K562 (cell line): Measurements from ENCODE around the gene SNUPN. TPM values are rescaled to one million over a fixed set of nuclear protein-coding genes. Genes with fewer than 3 reads are reported as not detected.

Source experiments
- EGR1 ChIP-seq: fragments of 450-650 bp; conservative IDR thresholded peaks from 2 replicates; pipeline ENCODE4 v1.6.1; 2017; ENCODE audit warnings: mild to moderate bottlenecking
- ERF ChIP-seq: fragments of 450-650 bp; formaldehyde crosslinking; IDR thresholded peaks from 2 replicates; pipeline ENCODE4 v1.4.0; 2020; ENCODE audit warnings: mild to moderate bottlenecking, mixed read lengths
- HLTF ChIP-seq: fragments of 450-650 bp; IDR thresholded peaks from 2 replicates; pipeline ENCODE4 v1.6.1; 2016
- IFI16 ChIP-seq: fragments of 250-450 bp; sonication (Bioruptor Pico); IDR thresholded peaks from 2 replicates; pipeline ENCODE4 v2.1.2; 2022; ENCODE audit warnings: mild to moderate bottlenecking, inconsistent platforms
- KAT7 ChIP-seq: sonication (generic); formaldehyde crosslinking; IDR thresholded peaks from 2 replicates; pipeline ENCODE4 v1.8.0; 2022; ENCODE audit warnings: missing genetic modification reagents, mild to moderate bottlenecking, borderline replicate concordance
- KLF10 ChIP-seq: fragments of 250-450 bp; sonication (Bioruptor Pico); IDR thresholded peaks from 2 replicates; pipeline ENCODE4 v1.6.1; 2021; ENCODE audit warnings: matching md5 sums
- MXD1 ChIP-seq: fragments of 250-450 bp; sonication (Bioruptor Pico); IDR thresholded peaks from 2 replicates; pipeline ENCODE4 v1.8.0; 2021; ENCODE audit warnings: borderline replicate concordance, mild to moderate bottlenecking, moderate library complexity; ENCODE audit not compliant: poor library complexity, severe bottlenecking
- RBM22 ChIP-seq: fragments of 200-400 bp; formaldehyde crosslinking; IDR thresholded peaks from 2 replicates; pipeline ENCODE4 v1.6.1; 2018; ENCODE audit warnings: low read length, low read depth; ENCODE audit not compliant: poor library complexity, severe bottlenecking
- RBM39 ChIP-seq: fragments of 200-400 bp; formaldehyde crosslinking; optimal IDR thresholded peaks from 2 replicates; pipeline ENCODE3; 2018; ENCODE audit warnings: low read depth, low read length
- RFX5 ChIP-seq: IDR thresholded peaks from 2 replicates; pipeline ENCODE4 v1.6.1; 2011; ENCODE audit warnings: low read depth, mild to moderate bottlenecking, improper control_type of control experiment, low read length
- SUPT5H ChIP-seq: fragments of 450-650 bp; IDR thresholded peaks from 2 replicates; pipeline ENCODE4 v1.6.1; 2016
- TAF7 ChIP-seq: fragments of 450-650 bp; IDR thresholded peaks from 2 replicates; pipeline ENCODE4 v1.6.1; 2016; ENCODE audit warnings: missing genetic modification characterization, missing compliant biosample characterization
- ZNF445 ChIP-seq: fragments of 250-450 bp; sonication (Bioruptor Pico); IDR thresholded peaks from 2 replicates; pipeline ENCODE4 v1.4.0; 2020; ENCODE audit warnings: low read depth, mild to moderate bottlenecking, moderate library complexity
- polyA plus RNA-seq, 8 experiments: library from polyadenylated mRNA; depleted of rRNA in 4 of 8; stranded (reverse) in 5 of 8; unstranded in 3 of 8; fragments of >200 nt; fragmentation: Nextera tagmentation in 2 of 8; fragmentation: Illumina TruSeq in 1 of 8; extraction: Ambion mirVana in 2 of 8; extraction: Trizol in 1 of 8; gene quantifications; 2 replicates each; pipeline versions ENCODE4 v1.2.1 to v1.2.3, GENCODE V29; 2011 to 2014; ENCODE audit warnings: inconsistent platforms in 1 of 8, missing spikeins in 1 of 8
- total RNA-seq, 7 experiments: library from RNA; depleted of rRNA in 6 of 7; stranded (reverse); fragments of >200 nt in 6 of 7; fragmentation: Illumina TruSeq in 2 of 7; extraction: Trizol in 2 of 7; gene quantifications; 2 replicates each; pipeline versions ENCODE4 v1.2.1 to v1.2.3, GENCODE V29; 2011 to 2021; ENCODE audit warnings: low replicate concordance in 1 of 7
- TF ChIP-seq, protein P1 (sequence below), 3 experiments: fragments of 200-800 bp in 1 of 3; fragments of 250-450 bp in 1 of 3; fragments of 450-650 bp in 1 of 3; sonication (Bioruptor Pico) in 1 of 3; sonication (Bioruptor generic) in 1 of 3; formaldehyde crosslinking in 1 of 3; IDR thresholded peaks; 2 replicates each; pipeline versions ENCODE4 v1.6.1 to v1.8.0; 2016 to 2022; ENCODE audit warnings: mild to moderate bottlenecking in 2 of 3, missing genetic modification characterization in 2 of 3, missing compliant biosample characterization in 1 of 3, moderate library complexity in 1 of 3

The SNUPN gene
- total and polyA plus RNA-seq, 9 of the 15 experiments (the other 6 are each of a cell fraction or from before 2014, with no cell fraction given), result 32.2 to 78.3 (median 40.0) TPM

DNA sequence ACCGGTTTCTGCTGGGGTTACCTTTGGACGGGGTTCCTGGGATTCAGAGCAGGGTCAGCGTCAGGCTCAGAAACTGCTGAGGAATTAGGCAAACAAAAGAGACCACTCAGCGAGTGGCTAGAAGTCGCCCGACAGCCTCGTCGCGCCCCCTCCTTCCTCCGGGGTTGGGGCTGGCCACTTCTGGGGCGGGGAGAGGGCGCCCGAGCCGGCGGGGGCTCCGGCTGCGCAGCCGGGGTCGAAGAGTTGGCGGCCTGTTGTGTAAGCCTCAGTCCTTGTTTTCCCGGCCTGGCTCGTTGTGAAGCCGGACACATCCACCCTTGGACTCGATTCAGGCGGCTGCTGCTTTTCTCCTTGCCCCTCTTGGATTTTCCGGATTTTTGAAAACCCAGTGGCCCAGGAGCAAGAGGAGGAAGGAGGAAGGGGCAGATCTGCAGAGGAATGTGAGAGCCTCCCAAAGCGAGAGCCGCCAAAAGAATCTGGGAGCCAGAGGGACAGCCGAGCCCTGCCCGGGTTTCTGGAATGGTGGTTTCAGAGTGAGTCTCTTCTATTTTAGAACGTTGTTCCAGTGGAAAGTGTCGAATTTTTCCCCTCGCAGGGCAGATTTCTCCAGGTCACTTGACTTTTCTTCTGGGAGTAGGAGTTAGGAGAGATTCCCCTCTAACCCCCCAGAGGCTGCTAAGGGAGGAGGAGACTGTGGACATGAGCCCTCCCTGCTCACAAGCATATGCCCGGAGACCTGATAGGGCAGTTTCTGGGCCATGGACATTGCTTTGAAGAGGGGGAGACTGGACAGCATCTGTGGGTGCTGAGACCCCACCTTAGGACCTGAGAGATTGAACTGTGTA lies 22.9 kb upstream of the SNUPN start (continued):
- TF ChIP-seq, protein P1, sequence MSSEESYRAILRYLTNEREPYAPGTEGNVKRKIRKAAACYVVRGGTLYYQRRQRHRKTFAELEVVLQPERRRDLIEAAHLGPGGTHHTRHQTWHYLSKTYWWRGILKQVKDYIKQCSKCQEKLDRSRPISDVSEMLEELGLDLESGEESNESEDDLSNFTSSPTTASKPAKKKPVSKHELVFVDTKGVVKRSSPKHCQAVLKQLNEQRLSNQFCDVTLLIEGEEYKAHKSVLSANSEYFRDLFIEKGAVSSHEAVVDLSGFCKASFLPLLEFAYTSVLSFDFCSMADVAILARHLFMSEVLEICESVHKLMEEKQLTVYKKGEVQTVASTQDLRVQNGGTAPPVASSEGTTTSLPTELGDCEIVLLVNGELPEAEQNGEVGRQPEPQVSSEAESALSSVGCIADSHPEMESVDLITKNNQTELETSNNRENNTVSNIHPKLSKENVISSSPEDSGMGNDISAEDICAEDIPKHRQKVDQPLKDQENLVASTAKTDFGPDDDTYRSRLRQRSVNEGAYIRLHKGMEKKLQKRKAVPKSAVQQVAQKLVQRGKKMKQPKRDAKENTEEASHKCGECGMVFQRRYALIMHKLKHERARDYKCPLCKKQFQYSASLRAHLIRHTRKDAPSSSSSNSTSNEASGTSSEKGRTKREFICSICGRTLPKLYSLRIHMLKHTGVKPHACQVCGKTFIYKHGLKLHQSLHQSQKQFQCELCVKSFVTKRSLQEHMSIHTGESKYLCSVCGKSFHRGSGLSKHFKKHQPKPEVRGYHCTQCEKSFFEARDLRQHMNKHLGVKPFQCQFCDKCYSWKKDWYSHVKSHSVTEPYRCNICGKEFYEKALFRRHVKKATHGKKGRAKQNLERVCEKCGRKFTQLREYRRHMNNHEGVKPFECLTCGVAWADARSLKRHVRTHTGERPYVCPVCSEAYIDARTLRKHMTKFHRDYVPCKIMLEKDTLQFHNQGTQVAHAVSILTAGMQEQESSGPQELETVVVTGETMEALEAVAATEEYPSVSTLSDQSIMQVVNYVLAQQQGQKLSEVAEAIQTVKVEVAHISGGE (CRISPR knock-in tag; IDR thresholded peaks at IDR 0.05), result no peak
- TF ChIP-seq IFI16 (CRISPR knock-in tag), result no peak
- 0 out of 2 replicates have a peak, but pooled peaks have one; percentile 17 for TF ChIP-seq EGR1
- peak; percentile 3; the same call in 1 of the 2 replicates for TF ChIP-seq TAF7 (tag)
- no peak; the same call in 1 of the 2 replicates for TF ChIP-seq SUPT5H
- TF ChIP-seq ERF (CRISPR knock-in tag), result no peak
- TF ChIP-seq RBM39, result no peak
- no peak for TF ChIP-seq KAT7 (CRISPR knock-in tag)
- TF ChIP-seq MXD1, result no peak
- TF ChIP-seq RFX5, result no peak
- no peak for TF ChIP-seq ZNF445
- TF ChIP-seq HLTF, result no peak
- no peak for TF ChIP-seq RBM22
- TF ChIP-seq KLF10 (CRISPR knock-in tag), result no peak
